ENCODE data around the gene SRRM1. TPM values are rescaled to one million over a fixed set of nuclear protein-coding genes. Genes with fewer than 3 reads are reported as not detected.
"Not testable (repeated sequence)": the region's sequence is repeated elsewhere in the genome, so short reads cannot be mapped to it uniquely, and the experiment has no call there.

The SRRM1 gene
- total RNA-seq, 4 donors from 2014 or later: 61.6 to 101 (median 89.0) TPM

DNA sequence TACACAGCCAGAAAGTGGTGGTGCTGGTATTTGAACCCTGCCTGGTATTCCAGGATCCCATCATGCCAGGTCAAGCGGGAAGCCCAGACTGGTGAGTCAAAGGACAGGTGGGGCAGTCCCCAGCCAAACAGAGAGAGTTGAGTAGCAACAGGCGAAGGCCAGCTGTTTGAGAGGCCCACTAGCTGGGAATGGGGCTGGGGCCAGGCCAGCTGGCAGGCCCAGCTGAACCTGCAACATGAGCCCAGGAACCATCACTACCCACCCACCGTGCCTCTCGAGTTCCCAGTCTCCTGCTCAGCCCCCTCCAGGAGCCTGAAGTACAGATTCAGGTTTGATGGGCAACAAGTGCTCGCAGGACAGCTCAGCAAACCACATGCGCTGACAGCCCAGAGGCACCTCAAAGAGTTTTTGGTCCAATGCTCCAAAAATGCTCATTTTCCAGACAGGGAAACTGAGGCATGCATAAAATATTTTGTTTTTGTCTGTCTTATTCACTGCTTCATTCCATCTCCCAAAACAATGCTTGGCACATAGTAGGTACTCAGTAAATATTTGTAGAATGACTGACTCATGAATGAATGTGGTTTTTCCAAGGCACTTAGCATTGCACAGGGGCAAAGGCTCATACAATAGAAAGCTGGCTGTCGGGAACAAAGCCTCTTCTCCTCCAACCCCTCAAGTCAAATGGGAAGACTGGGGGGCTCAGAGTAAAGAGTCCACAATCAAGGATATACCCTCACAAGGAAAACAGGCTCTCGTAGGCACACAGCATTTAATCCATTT lies 59.6 kb downstream of the SRRM1 start:
- no peak for ATAC-seq (ENCODE audit: low FRiP score)

DNA sequence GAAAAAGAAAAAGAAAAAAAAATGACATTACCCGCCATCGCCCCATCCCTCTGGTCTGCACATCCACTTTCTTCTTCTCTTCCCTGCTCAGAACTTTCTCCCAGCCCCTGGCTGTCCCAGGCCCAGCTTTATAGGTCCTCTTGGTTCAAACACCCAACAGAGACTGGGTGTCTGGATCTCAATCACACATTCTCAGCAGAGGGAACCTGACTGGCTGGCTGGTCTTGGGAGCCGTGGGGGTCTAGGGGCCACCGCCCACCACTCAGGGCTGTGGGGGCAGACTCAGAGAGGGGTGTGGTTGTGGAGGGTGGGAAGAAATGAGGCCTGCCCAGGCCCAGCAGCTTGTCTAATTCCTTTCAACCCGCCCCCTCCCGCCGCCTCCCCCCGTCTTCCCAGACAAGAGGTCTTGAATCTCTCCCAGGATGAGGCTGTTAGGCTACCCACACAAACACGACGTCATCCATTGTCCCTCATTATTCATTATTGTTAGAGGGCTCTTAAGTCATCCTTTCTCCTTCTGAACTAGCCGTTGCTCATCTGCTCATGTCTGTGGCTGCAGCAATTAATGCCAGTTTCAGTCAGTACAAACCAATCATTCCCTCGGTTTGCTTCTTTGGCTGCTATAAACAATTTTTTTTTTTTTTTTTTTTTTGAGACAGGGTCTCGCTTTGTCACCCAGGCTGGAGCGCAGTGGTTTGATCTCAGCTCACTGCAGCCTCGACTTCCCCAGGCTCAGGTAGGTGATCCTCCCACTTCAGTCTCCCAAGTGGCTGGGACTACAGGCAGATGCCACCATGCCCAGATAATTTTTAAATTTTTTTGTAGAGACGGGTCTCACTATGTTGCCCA lies 61.5 kb downstream of the SRRM1 start:
- DNase-seq (ENCODE audit: low spot score): no peak
- ATAC-seq (ENCODE audit: low FRiP score): no peak
- TF ChIP-seq, protein P1, sequence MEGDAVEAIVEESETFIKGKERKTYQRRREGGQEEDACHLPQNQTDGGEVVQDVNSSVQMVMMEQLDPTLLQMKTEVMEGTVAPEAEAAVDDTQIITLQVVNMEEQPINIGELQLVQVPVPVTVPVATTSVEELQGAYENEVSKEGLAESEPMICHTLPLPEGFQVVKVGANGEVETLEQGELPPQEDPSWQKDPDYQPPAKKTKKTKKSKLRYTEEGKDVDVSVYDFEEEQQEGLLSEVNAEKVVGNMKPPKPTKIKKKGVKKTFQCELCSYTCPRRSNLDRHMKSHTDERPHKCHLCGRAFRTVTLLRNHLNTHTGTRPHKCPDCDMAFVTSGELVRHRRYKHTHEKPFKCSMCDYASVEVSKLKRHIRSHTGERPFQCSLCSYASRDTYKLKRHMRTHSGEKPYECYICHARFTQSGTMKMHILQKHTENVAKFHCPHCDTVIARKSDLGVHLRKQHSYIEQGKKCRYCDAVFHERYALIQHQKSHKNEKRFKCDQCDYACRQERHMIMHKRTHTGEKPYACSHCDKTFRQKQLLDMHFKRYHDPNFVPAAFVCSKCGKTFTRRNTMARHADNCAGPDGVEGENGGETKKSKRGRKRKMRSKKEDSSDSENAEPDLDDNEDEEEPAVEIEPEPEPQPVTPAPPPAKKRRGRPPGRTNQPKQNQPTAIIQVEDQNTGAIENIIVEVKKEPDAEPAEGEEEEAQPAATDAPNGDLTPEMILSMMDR (IDR thresholded peaks at IDR 0.05): no peak

More for the DNA sequence above, 59.6 kb downstream of the SRRM1 start:
- DNase-seq (ENCODE audit: low spot score): no peak
- TF ChIP-seq, protein P1 (IDR thresholded peaks at IDR 0.05): no peak

DNA sequence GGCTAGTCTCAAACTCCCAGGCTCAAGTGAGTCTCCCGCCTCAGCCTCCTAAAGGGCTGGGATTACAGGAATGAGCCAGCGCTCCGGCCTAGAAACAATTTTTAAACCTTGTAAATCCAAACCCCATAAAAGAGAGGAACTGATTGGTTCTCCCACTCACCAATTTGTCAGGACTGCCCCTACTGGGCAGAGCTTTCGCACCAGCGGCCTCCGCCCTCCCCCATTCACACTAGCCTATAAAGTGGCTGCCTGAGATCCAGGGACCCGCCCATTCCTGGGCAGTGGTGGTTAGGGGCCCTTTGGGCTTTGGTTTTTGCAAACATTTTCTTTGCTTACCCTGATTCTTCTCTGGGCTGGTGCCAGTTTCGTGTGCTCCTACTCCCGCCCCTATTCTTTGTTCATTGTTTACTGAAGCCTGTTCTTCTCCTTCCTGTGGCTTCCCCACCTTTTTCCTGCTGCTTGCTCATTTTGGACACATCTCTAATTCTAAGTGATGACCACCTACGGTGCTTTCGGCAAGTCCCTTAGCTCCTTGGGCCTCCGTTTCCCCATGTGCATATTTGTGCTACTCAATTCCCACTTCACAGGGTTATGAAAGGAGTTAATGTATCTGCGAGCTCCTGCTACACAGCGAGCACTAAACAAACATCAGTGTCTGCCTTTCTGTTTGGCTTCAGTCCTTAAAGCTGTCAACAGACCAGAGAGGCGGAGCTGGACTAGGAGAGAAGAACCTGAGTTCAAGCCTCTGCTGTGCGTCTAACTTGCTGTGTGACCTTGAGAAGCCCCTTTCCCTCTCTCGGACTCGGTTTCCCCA lies 62.4 kb downstream of the SRRM1 start:
- TF ChIP-seq, protein P1 (IDR thresholded peaks at IDR 0.05): no peak
- DNase-seq (ENCODE audit: low spot score) (no peak), ATAC-seq (ENCODE audit: low FRiP score) (peak; percentile 65)

DNA sequence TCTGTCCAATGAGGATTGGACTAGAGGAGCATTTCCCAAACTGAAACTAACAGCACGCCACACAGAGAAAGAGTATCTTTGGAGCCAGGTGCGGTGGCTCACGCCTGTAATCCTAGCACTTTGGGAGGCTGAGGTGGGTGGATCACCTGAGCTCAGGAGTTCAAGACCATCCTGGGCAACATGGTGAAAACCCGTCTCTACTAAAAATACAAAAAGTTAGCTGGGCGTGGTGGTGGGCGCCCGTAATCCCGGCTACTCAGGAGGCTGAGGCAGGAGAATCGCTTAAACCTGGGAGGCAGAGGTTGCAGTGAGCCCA lies 62.9 kb downstream of the SRRM1 start:
- DNase-seq (ENCODE audit: low spot score); ATAC-seq (ENCODE audit: low FRiP score): not testable (repeated sequence)

DNA sequence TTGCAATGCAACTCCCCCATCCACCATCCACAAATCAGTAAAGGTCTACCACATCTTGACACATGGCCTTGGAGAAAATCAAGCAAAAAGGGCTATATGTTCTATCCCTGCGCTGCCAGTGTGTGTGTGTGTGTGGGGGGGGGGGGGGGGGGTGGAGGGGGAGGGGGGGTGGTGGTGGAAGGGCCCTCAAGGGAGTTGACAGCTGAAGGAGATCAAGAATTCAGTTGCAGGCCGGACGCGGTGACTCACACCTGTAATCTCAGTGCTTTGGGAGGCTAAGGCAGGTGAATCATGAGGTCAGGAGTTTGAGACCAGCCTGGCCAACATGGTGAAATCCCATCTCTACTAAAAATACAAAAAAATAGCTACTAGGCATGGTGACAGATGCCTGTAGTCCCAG lies 64.6 kb downstream of the SRRM1 start:
- DNase-seq (ENCODE audit: low spot score): no peak
- TF ChIP-seq, protein P1 (IDR thresholded peaks at IDR 0.05): no peak
- ATAC-seq (ENCODE audit: low FRiP score): peak; percentile 35

DNA sequence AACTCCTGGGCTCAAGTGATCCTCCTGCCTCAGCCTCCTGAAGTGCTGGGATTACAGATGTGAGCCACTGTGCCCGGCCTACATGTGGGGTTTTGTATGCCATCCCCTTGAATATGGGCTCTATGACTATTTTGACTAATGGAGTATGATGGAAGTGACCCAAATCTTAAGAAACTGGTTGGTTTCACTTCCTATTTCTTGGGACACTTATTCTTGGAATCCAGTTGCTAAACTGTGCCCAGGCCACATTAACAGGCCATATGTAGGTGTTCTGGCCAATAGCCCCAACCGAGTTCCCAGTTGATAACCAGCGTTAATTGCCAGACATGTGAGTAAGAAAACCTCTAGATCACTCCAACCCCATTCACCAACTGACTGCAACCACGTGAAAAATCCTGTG lies 65.8 kb downstream of the SRRM1 start:
- no peak for DNase-seq (ENCODE audit: low spot score)
- TF ChIP-seq, protein P1 (IDR thresholded peaks at IDR 0.05): no peak
- ATAC-seq (ENCODE audit: low FRiP score): no peak
